Motor neuron (in vitro differentiated cells): Measurements from ENCODE around the gene DMAP1. TPM values are rescaled to one million over a fixed set of nuclear protein-coding genes. Genes with fewer than 3 reads are reported as not detected.

Experiments used
- ATAC-seq, 8 experiments: fragments of 200-7000 bp; cut with Tn5 transposase; replicated peaks in 6 of 8; 2 replicates each; pipeline ENCODE4 v1.8.0; 2021; ENCODE audit warnings: mild to moderate bottlenecking in 8 of 8, moderate library complexity in 8 of 8
- H3K27ac ChIP-seq, 2 donors: fragments of 250-450 bp; sonication (Bioruptor Pico); 2 replicates each; pipeline ENCODE4 v1.9.0; 2021; ENCODE audit warnings: antibody characterized with exemption in 2 of 2, mild to moderate bottlenecking in 2 of 2, moderate library complexity in 1 of 2
- H3K4me1 ChIP-seq, 2 donors: fragments of 250-450 bp; sonication (Bioruptor Pico); replicated peaks in 1 of 2; 2 replicates each; pipeline ENCODE4 v1.6.1; 2021; ENCODE audit warnings: antibody characterized with exemption in 2 of 2, mild to moderate bottlenecking in 2 of 2, moderate library complexity in 1 of 2
- H3K4me3 ChIP-seq, 5 donors: fragments of 250-450 bp; sonication (Bioruptor Pico); 2 replicates each; pipeline ENCODE4 v1.9.0; 2021; ENCODE audit warnings: antibody characterized with exemption in 5 of 5, mild to moderate bottlenecking in 5 of 5, moderate library complexity in 4 of 5
- WGBS, 10 experiments: fragments of 450-650 bp; shearing (Covaris generic); methylation state at CpG; one replicate each; pipeline ENCODE4 v1.0.0; 2022; 5-methylcytosine and 5-hydroxymethylcytosine counted together
- in situ Hi-C, 9 experiments: fragments of 400-800 bp; cut with MboI; loops; one replicate each; pipeline ENCODE4 v1.15.0; 2021; ENCODE audit warnings: low sequenced_read_pairs in 9 of 9, low pct_unique_long_range_greater_than_20kb in 2 of 9; ENCODE audit not compliant: unreplicated experiment in 9 of 9
- total RNA-seq, 8 experiments: library from RNA; unstranded; fragments of 300-600 nt; gene quantifications; 2 replicates each; pipeline versions ENCODE4 v1.2.3 to v1.2.4, GENCODE V29; 2022

DMAP1 gene
- total RNA-seq, 8 experiments from 2014 or later = 13.3 to 58.8 (median 45.4) TPM

- no peak overlapping the region for H3K4me3 ChIP-seq
- in situ Hi-C loops = no loop called here
- ATAC-seq = no peak
- WGBS, 10 experiments = 86 to 100% (median 93%) methylated on average over 1 to 4 of the region's 4 CpGs; no CpG with 5 or more reads in 3 of the 10 experiments
- H3K27ac ChIP-seq = no peak overlapping the region
- H3K4me1 ChIP-seq = peaks cover 47 to 62% of the 10 kb centered on the region in 2 donors
These were observed 49.7 kb downstream of the DMAP1 start for GRCh38 chr1:44262816-44263567.

- Histone ChIP-seq H3K4me3 (no peak overlapping the region), H3K4me1 (peaks cover 47 to 68% of the 10 kb centered on the region in 2 donors), H3K27ac (peak overlapping the region; percentile 12 to 30)
- ATAC-seq = peak in 7 of 8 experiments; percentile 19 to 73 (median 49)
- in situ Hi-C loops = no loop called here
- 63 to 100% (median 82%) methylated on average over 1 to 7 of the region's 9 CpGs; no CpG with 5 or more reads in 2 of the 10 experiments for WGBS, 10 experiments
These were observed 50.5 kb downstream of the DMAP1 start for GRCh38 chr1:44263568-44264450.

DNA sequence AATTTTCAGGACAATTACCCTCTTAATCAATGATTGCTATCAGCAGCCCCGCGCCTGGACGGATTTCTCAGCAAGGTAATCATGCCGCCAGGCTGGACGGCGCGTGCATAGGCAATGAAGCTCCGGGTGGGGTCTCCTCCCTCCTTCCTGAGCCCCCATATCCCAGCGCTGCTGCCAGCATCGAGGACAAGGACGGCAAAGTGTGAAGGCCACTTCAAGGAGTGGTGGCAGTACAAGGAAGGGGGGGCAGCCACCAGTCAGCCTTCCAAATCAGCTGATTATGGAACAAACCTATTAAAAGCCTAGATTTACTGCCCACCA lies 51.1 kb downstream of the DMAP1 start:
- Histone ChIP-seq H3K27ac (peak overlapping the region; percentile 12 to 30), H3K4me3 (no peak overlapping the region), H3K4me1 (peaks cover 47 to 68% of the 10 kb centered on the region in 2 donors)
- in situ Hi-C loops = no loop called here
- WGBS, 10 experiments = 80 to 100% (median 92%) methylated on average over 1 to 11 of the region's 11 CpGs; no CpG with 5 or more reads in 4 of the 10 experiments
- peak in 4 of 8 experiments; percentile 19 to 55 (median 32) for ATAC-seq

- in situ Hi-C loops = no loop called here
- ATAC-seq = no peak
- Histone ChIP-seq H3K4me3 (no peak overlapping the region), H3K4me1 (peaks cover 47 to 66% of the 10 kb centered on the region in 2 donors), H3K27ac (no peak overlapping the region)
- 80 to 100% (median 100%) methylated on average over 1 of the region's 1 CpG; no CpG with 5 or more reads in 2 of the 10 experiments for WGBS, 10 experiments
These were observed 52.5 kb downstream of the DMAP1 start for GRCh38 chr1:44265656-44266358.

DNA sequence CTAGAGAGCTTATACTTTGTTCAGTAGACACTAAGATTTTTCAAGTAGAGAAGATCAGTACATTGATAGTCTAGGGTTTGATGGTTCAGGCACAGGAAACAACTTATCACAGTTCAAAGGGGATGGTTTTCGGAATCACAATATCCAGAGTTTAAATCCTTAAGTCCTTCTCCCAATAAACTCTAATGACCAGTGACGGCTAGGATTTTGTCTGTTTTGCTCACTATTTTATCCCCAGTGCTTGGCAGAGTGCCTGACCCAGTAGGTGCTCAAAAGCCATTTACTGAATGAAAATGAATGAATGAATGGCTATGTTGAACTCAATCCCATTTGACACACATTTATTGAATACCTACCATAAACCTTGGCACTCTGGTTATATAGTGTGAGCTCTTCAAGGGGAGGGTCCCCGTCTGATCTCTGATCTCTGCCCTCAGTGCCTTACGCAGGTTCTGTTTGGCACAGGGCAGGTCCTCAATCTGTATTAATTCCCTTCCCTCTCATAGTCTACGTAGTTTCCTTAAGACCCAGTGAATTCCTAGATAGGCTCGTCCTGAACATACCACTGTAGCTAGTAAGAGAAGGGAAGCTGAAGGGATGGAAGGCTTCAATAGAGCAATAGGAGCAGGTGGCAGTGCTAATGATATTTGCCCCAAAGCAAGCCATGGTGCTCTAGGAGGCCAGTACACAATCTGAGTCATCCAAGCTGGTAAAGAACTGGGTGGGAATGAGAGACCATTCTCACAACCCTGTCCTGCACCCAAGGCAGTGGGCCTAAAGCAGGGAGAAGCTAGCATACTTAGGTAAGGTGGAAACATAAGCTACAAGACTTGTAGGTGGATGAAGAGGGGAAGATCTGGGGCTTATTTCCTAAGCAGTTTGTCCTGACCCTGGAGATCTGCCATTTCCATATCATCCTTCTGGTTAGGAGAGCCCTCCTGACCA lies 53.4 kb downstream of the DMAP1 start:
- no peak for ATAC-seq
- Histone ChIP-seq H3K27ac (no peak overlapping the region), H3K4me1 (peaks cover 38 to 58% of the 10 kb centered on the region in 2 donors), H3K4me3 (no peak overlapping the region)
- in situ Hi-C loops = no loop called here
- 95 to 100% (median 98%) methylated on average over 2 to 6 of the region's 6 CpGs; no CpG with 5 or more reads in 3 of the 10 experiments for WGBS, 10 experiments

DNA sequence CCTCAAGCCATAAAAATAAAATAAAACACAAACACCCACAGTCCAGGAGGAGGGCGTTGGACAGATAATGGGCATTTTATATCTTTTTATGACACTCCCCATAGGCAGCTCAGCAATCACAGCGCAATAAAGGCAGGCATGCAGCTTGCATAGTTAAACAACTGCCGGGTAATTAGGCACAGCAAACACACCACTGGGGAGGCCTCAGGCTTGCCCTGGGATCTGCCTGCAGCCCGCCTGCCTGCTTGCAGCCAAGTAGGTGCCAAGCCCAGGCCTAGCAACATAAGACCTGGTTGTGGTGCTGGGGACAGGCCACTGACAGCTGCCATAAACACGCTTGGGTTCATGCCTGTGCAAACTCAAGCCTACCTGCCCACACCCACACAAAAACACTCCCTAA lies 54.2 kb downstream of the DMAP1 start:
- WGBS, 10 experiments = 83 to 94% (median 85%) methylated on average over 2 to 3 of the region's 5 CpGs; no CpG with 5 or more reads in 7 of the 10 experiments
- peak in 7 of 8 experiments; percentile 16 to 89 (median 37) for ATAC-seq
- Histone ChIP-seq H3K27ac (no peak overlapping the region), H3K4me3 (no peak overlapping the region), H3K4me1 (peaks cover 30 to 50% of the 10 kb centered on the region in 2 donors)
- in situ Hi-C loops = no loop called here

DNA sequence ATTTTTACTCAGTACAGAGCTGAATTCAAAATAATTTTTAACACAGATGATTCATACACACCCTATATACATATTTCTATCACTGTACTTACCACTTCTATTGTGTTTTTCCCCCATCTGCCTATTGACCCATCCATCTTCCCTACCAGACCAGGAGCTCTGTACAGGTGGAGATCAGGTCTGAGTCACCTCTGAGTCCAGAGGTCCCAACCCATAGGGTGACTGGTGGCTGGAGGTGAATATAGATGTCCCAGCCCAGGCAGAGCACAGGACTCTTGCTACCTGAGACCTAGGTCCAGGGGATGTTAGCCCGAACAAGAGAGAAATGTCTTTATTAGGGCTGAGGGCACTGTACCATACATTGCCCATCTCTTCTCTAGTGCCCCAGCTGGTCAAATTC lies 54.8 kb downstream of the DMAP1 start:
- no peak overlapping the region for H3K4me3 ChIP-seq
- 80 to 100% (median 100%) methylated on average over 1 of the region's 1 CpG; no CpG with 5 or more reads in 7 of the 10 experiments for WGBS, 10 experiments
- H3K27ac ChIP-seq = no peak overlapping the region
- peaks cover 24 to 46% of the 10 kb centered on the region in 2 donors for H3K4me1 ChIP-seq
- in situ Hi-C loops = no loop called here
- ATAC-seq = no peak

Other genes with a start within 250 kb of the DMAP1 start
- gene DPH2, start 243.5 kb upstream of the DMAP1 start, total RNA-seq = 10 to 100 TPM; 18.8 to 45.2 (median 36.7) TPM
- 100 to 1,000 TPM; 106 to 333 (median 237) TPM for gene ATP6V0B, start 238.5 kb upstream of the DMAP1 start, total RNA-seq
- gene B4GALT2, start 234.3 kb upstream of the DMAP1 start, total RNA-seq = 10 to 100 TPM; 36.6 to 83.3 (median 54.3) TPM
- gene CCDC24, start 221.9 kb upstream of the DMAP1 start, total RNA-seq = 10 to 100 TPM in 2 of 8 experiments, 1 to 10 TPM in 6; 2.9 to 13.3 (median 6.3) TPM
- 10 to 100 TPM in 4 of 8 experiments, 1 to 10 TPM in 4; 5.2 to 31.6 (median 14.1) TPM for gene SLC6A9, start 182.0 kb upstream of the DMAP1 start, total RNA-seq
- under 1 TPM in 5 of 8 experiments, not detected in 3; 0.09 to 0.62 (median 0.17) TPM for gene KLF17, start 94.7 kb upstream of the DMAP1 start, total RNA-seq
- gene KLF18, start 71.8 kb upstream of the DMAP1 start, total RNA-seq = under 1 TPM in 2 of 8 experiments, not detected in 6; 0.13 to 0.19 TPM
- 100 to 1,000 TPM in 1 of 8 experiments, 10 to 100 TPM in 7; 58.1 to 101 (median 78.5) TPM for gene ERI3, start 141.8 kb downstream of the DMAP1 start, total RNA-seq
- 100 to 1,000 TPM in 4 of 8 experiments, 10 to 100 TPM in 4; 47.3 to 134 (median 92.0) TPM for gene RNF220, start 191.8 kb downstream of the DMAP1 start, total RNA-seq